ENCODE measurements around the gene SIKE1. TPM values are rescaled to one million over a fixed set of nuclear protein-coding genes. Genes with fewer than 3 reads are reported as not detected.
A peak's percentile ranks its signal among the peaks of the same experiment; 100 is the strongest.
"Not testable (repeated sequence)": the region's sequence is repeated elsewhere in the genome, so short reads cannot be mapped to it uniquely, and the experiment has no call there.

SIKE1 gene
- total and polyA plus RNA-seq, 4 donors = 36.5 to 126 (median 67.0) TPM

GRCh38 chr1:114756949-114757454 lies 23.5 kb downstream of the SIKE1 start:
- H3K27ac ChIP-seq (ENCODE audit: low read depth, low read length) = peak overlapping the region; percentile 100
- peak in 1 of 6 donors; percentile 5 for DNase-seq (ENCODE audit: low read depth in 4 of 6, low spot score in 6 of 6)
- 0% methylated on average over 8 of the region's 17 CpGs for WGBS (ENCODE audit: insufficient coverage)
- no peaks in the 10 kb centered on the region for H3K27me3 ChIP-seq (ENCODE audit: control insufficient read depth, insufficient read depth, low read length)
- peak overlapping the region; percentile 100 for H3K4me3 ChIP-seq (ENCODE audit: low read depth, low read length)
- H3K4me1 ChIP-seq (ENCODE audit: control insufficient read depth, insufficient read depth, low read length) = peaks cover 14% of the 10 kb centered on the region
- H3K36me3 ChIP-seq (ENCODE audit: control insufficient read depth, insufficient read depth, low read length) = no peaks in the 10 kb centered on the region
- H3K9me3 ChIP-seq (ENCODE audit: control insufficient read depth, insufficient read depth, low read length) = no peaks in the 10 kb centered on the region

DNA sequence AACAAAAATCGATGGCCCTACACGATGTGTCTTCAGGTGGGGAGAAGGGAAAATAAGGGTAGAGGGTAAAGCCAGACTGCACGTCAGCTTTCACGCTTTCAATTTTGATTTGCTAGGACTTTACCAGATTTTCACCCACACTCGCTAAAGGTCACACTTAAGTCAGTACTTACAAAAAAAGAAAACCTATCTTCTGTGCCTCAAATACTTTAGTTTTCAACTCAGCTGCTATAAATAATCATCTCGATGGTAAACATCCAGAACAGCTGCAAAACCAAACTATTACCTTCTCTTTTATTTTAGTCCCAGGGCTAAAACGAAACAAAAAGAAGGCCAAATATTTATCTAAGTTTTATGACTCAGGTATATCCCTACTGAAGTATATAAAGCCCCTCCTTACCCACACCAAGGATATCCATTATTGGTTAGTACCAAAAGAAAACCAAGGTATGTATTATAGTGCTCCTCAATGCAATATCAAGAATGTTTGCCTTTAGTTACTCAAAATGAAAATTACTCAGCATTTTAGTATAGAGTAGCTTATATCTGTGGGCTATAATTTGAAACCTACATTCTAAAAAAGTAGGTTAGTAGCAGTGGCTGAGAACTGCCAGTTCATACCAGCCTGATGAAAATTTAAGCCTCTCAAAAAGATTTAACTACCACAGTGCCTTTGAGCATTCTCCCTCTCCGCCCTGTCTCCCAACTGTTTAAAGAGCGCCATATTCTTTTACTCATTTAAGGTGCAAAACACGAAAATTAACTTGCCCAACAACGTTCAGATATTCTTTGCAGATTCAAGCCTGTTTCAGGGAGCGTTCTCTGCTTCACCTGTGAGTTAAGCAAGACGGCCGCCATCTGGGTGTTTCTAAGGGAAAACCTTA lies 24.2 kb downstream of the SIKE1 start:
- no peak for DNase-seq (ENCODE audit: low read depth in 4 of 6, low spot score in 6 of 6)
- 21% methylated on average over 7 of the region's 14 CpGs for WGBS (ENCODE audit: insufficient coverage)
- Histone ChIP-seq H3K9me3 (ENCODE audit: control insufficient read depth, insufficient read depth, low read length) (no peaks in the 10 kb centered on the region), H3K4me3 (ENCODE audit: low read depth, low read length) (peak overlapping the region; percentile 100), H3K4me1 (ENCODE audit: control insufficient read depth, insufficient read depth, low read length) (peaks cover 14% of the 10 kb centered on the region), H3K27me3 (ENCODE audit: control insufficient read depth, insufficient read depth, low read length) (no peaks in the 10 kb centered on the region), H3K27ac (ENCODE audit: low read depth, low read length) (no peak overlapping the region), H3K36me3 (ENCODE audit: control insufficient read depth, insufficient read depth, low read length) (no peaks in the 10 kb centered on the region)

GRCh38 chr1:114755006-114755931 lies 25.2 kb downstream of the SIKE1 start:
- H3K4me3 ChIP-seq (ENCODE audit: low read depth, low read length) = no peak overlapping the region
- no peaks in the 10 kb centered on the region for H3K9me3 ChIP-seq (ENCODE audit: control insufficient read depth, insufficient read depth, low read length)
- no peak for DNase-seq (ENCODE audit: low read depth in 4 of 6, low spot score in 6 of 6)
- no peak overlapping the region for H3K27ac ChIP-seq (ENCODE audit: low read depth, low read length)
- no peaks in the 10 kb centered on the region for H3K36me3 ChIP-seq (ENCODE audit: control insufficient read depth, insufficient read depth, low read length)
- WGBS (ENCODE audit: insufficient coverage) = 80% methylated on average over 2 of the region's 7 CpGs
- peaks cover 14% of the 10 kb centered on the region for H3K4me1 ChIP-seq (ENCODE audit: control insufficient read depth, insufficient read depth, low read length)
- no peaks in the 10 kb centered on the region for H3K27me3 ChIP-seq (ENCODE audit: control insufficient read depth, insufficient read depth, low read length)

- H3K4me1 ChIP-seq (ENCODE audit: control insufficient read depth, insufficient read depth, low read length) = peaks cover 14% of the 10 kb centered on the region
- H3K27me3 ChIP-seq (ENCODE audit: control insufficient read depth, insufficient read depth, low read length); H3K36me3 ChIP-seq (ENCODE audit: control insufficient read depth, insufficient read depth, low read length); H3K4me3 ChIP-seq (ENCODE audit: low read depth, low read length); DNase-seq (ENCODE audit: low read depth in 4 of 6, low spot score in 6 of 6); H3K9me3 ChIP-seq (ENCODE audit: control insufficient read depth, insufficient read depth, low read length); H3K27ac ChIP-seq (ENCODE audit: low read depth, low read length): not testable (repeated sequence)
- 86% methylated on average over 1 of the region's 6 CpGs for WGBS (ENCODE audit: insufficient coverage)
These were observed 26.8 kb downstream of the SIKE1 start for GRCh38 chr1:114753702-114754101.

- Histone ChIP-seq H3K27me3 (ENCODE audit: control insufficient read depth, insufficient read depth, low read length) (no peaks in the 10 kb centered on the region), H3K4me3 (ENCODE audit: low read depth, low read length) (no peak overlapping the region), H3K36me3 (ENCODE audit: control insufficient read depth, insufficient read depth, low read length) (no peaks in the 10 kb centered on the region), H3K27ac (ENCODE audit: low read depth, low read length) (no peak overlapping the region), H3K9me3 (ENCODE audit: control insufficient read depth, insufficient read depth, low read length) (no peaks in the 10 kb centered on the region), H3K4me1 (ENCODE audit: control insufficient read depth, insufficient read depth, low read length) (peaks cover 14% of the 10 kb centered on the region)
- peak in 1 of 6 donors; percentile 11 for DNase-seq (ENCODE audit: low read depth in 4 of 6, low spot score in 6 of 6)
- no CpG with 5 or more reads among the region's 4 CpGs for WGBS (ENCODE audit: insufficient coverage)
These were observed 27.3 kb downstream of the SIKE1 start for GRCh38 chr1:114753143-114753542.

DNA sequence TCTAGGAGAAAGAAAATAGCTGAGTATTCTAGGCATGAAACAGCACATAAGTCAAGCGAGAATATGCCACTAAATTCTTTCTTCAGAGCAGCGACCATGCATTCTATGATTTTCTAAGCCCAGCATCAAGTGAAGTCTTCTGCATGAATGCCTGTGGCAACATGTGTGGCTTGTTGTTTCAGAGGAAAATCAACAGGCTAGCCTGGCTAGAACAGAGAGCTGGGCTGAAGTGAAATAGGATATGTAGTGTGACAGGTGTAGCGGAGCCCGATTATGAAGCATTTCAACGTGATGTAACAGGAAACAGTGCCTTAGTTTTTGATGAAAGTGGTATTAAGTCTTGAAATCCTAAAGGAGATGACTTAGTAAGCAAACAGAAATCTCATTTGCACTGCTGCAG lies 29.7 kb downstream of the SIKE1 start:
- Histone ChIP-seq H3K27me3 (ENCODE audit: control insufficient read depth, insufficient read depth, low read length) (no peaks in the 10 kb centered on the region), H3K4me1 (ENCODE audit: control insufficient read depth, insufficient read depth, low read length) (peaks cover 11% of the 10 kb centered on the region), H3K27ac (ENCODE audit: low read depth, low read length) (no peak overlapping the region), H3K9me3 (ENCODE audit: control insufficient read depth, insufficient read depth, low read length) (no peaks in the 10 kb centered on the region), H3K36me3 (ENCODE audit: control insufficient read depth, insufficient read depth, low read length) (peaks cover 3% of the 10 kb centered on the region), H3K4me3 (ENCODE audit: low read depth, low read length) (no peak overlapping the region)
- DNase-seq (ENCODE audit: low read depth in 4 of 6, low spot score in 6 of 6) = no peak
- 76% methylated on average over 4 of the region's 5 CpGs for WGBS (ENCODE audit: insufficient coverage)

- Histone ChIP-seq H3K4me3 (ENCODE audit: low read depth, low read length) (no peak overlapping the region), H3K4me1 (ENCODE audit: control insufficient read depth, insufficient read depth, low read length) (peaks cover 8% of the 10 kb centered on the region), H3K36me3 (ENCODE audit: control insufficient read depth, insufficient read depth, low read length) (peaks cover 3% of the 10 kb centered on the region), H3K9me3 (ENCODE audit: control insufficient read depth, insufficient read depth, low read length) (no peaks in the 10 kb centered on the region), H3K27me3 (ENCODE audit: control insufficient read depth, insufficient read depth, low read length) (no peaks in the 10 kb centered on the region), H3K27ac (ENCODE audit: low read depth, low read length) (no peak overlapping the region)
- DNase-seq (ENCODE audit: low read depth in 4 of 6, low spot score in 6 of 6) = no peak
- no CpG with 5 or more reads among the region's 5 CpGs for WGBS (ENCODE audit: insufficient coverage)
These were observed 30.6 kb downstream of the SIKE1 start for GRCh38 chr1:114749835-114750234.

DNA sequence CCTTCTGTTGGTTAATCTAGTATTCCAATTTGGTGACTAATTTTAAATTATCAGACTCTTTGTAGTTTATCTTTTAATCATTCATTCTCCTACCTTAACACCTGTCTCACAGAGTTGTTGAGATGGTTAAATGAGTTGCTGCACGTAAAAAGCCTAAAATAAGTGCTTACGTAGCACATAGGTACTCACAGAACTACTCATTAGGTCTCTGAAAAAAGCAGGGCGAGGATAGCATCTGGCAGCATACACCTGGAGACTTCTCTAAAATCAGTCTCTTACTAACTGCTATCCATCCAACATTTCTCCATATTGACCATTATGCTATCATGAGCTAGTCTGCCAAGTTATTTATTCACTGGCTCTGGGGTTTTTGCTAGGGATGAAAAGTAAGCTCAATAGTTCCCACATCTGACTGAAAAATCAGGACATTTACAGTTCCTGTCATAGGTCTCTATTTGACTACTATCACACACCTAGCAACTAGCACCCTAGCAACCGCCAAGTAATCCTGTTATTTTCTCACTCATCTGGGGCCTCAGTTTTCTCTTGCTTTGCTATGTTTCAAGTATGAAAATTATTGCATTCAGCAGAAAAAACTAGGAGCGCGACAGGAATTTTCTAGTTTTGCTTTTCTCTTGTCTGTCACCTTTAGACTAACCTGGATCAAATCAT lies 33.9 kb downstream of the SIKE1 start:
- H3K9me3 ChIP-seq (ENCODE audit: control insufficient read depth, insufficient read depth, low read length) = no peaks in the 10 kb centered on the region
- peaks cover 9% of the 10 kb centered on the region for H3K36me3 ChIP-seq (ENCODE audit: control insufficient read depth, insufficient read depth, low read length)
- H3K27me3 ChIP-seq (ENCODE audit: control insufficient read depth, insufficient read depth, low read length) = no peaks in the 10 kb centered on the region
- no peak overlapping the region for H3K27ac ChIP-seq (ENCODE audit: low read depth, low read length)
- WGBS (ENCODE audit: insufficient coverage) = 75% methylated on average over 4 of the region's 6 CpGs
- H3K4me3 ChIP-seq (ENCODE audit: low read depth, low read length) = no peak overlapping the region
- no peaks in the 10 kb centered on the region for H3K4me1 ChIP-seq (ENCODE audit: control insufficient read depth, insufficient read depth, low read length)
- no peak for DNase-seq (ENCODE audit: low read depth in 4 of 6, low spot score in 6 of 6)

DNA sequence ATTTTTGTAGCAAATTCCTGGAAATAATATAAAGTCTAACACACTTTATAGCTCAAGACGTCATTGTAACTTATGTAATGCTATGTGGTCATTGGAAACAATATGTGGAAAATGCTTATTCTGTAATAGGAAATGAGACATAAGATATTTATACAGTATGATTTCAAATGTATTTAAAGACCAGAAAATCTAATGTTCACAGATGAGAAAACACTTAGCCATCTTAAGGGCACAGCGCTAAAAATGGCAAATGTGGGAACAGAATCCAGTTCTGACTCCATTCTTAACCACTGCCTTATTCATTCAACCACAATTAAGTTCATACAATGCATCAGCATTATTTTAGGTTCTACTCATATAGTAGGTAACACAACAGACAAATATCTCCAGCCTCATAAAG lies 35.2 kb downstream of the SIKE1 start:
- H3K27me3 ChIP-seq (ENCODE audit: control insufficient read depth, insufficient read depth, low read length) = no peaks in the 10 kb centered on the region
- no peaks in the 10 kb centered on the region for H3K9me3 ChIP-seq (ENCODE audit: control insufficient read depth, insufficient read depth, low read length)
- WGBS (ENCODE audit: insufficient coverage) = 100% methylated on average over 1 of the region's 2 CpGs
- peaks cover 9% of the 10 kb centered on the region for H3K36me3 ChIP-seq (ENCODE audit: control insufficient read depth, insufficient read depth, low read length)
- DNase-seq (ENCODE audit: low read depth in 4 of 6, low spot score in 6 of 6) = no peak
- H3K27ac ChIP-seq (ENCODE audit: low read depth, low read length) = no peak overlapping the region
- H3K4me3 ChIP-seq (ENCODE audit: low read depth, low read length) = no peak overlapping the region
- H3K4me1 ChIP-seq (ENCODE audit: control insufficient read depth, insufficient read depth, low read length) = no peaks in the 10 kb centered on the region
